GM19372 (cell line): ENCODE data around the gene CMSS1.
"Not testable (repeated sequence)": the region's sequence is repeated elsewhere in the genome, so short reads cannot be mapped to it uniquely, and the experiment has no call there.

ENCODE experiments used
- ATAC-seq: cut with Tn5 transposase; IDR thresholded peaks from one replicate; pipeline ENCODE4 v1.9.1; 2021; ENCODE audit warnings: mild to moderate bottlenecking, low read depth, moderate library complexity; ENCODE audit not compliant: unreplicated experiment

Gene CMSS1

DNA sequence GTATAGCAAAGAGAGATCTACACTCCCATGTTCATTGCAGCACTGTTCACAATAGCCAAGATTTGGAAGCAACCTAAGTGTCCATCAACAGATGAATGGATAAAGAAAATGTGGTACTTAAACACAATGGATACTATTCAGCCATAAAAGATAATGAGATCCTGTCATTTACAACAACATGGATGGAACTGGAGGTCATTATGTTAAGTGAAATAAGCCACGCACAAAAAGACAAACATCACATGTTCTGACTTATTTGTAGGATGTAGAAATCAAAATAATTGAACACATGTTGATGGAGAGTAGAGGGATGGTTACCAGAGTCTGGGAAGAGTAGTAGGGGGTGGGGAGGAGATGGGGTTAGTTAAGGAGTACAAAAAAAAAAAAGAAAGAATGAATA, 278.6 kb downstream of the CMSS1 start:
- ATAC-seq = not testable (repeated sequence)

DNA sequence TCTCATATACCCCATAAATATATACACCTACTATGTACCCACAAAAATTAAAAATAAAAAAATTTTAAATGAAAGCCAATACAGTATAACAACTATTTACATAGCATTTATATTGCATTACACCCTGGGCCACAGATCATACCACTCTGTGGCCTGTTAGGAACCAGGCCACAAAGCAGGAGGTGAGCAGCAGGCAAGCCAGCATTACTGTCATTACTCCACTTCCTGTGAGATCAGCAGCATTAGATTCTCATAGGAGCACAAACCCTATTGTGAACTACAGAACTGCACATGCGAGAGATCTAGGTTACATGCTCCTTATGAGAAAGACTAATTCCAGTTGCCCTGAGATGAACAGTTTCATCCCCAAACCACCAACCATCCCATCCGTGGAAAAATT, 279.2 kb downstream of the CMSS1 start:
- ATAC-seq = no peak

DNA sequence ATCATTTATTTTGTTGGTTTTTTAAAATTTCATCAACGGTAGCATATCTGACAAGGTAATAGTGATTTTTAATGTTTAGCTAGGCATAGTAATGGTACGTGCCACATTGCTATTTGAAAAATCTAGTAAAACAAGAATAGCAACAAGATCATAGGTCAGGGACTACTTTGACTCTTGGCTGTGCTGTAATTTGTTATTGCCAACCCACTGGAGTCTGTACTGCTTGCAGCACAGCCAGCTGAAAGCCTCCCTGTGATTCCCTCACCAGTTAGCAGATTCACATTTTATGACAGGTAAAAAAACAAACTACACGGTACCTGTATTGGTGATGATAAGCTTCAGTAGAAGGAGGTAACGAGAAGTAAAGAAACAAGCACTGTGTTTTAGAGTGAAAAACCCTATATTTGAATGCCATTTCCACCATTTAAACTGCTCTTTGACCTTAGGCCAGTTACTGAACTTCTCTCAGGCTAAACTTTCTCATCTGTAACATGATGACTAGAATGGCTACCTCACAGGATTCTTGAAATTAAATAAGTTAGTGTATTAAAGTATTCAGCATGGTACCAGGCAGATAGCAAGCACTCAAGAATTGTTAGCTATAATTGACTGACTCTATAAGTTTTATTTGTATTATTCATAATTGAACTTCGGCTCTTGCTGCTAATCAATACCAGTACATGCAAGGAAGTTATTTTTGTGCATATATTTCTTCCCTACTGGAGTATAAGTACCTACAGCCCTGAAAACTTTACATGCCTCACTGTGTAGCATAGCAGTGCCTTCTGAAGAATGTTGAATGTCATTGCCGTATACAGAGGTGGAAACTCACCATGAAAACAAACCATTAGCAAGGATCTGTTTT, 280.5 kb downstream of the CMSS1 start:
- ATAC-seq = no peak

GRCh38 chr3:100098784-100099070, 281.1 kb downstream of the CMSS1 start:
- no peak for ATAC-seq

- no peak for ATAC-seq
These were observed 282.0 kb downstream of the CMSS1 start for GRCh38 chr3:100099621-100100020.

DNA sequence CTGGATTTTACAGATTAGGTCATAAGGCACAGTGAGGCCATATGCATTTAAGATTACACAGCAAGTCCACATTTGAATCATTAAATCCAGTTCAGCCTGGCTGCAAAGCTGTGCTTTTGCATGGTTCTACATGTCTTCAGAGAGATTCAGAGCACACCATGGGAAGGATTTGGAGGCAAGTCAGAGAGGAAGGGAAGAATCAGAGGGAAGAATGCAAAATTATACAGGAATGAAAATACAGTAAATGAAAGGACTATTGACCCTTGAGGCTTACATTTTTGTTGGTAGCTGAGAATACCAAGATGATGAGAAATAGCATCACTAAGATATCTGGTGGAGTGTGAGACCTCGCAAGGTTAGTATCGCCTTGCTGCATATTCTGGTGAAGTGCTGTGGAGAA, 282.8 kb downstream of the CMSS1 start:
- no peak for ATAC-seq

DNA sequence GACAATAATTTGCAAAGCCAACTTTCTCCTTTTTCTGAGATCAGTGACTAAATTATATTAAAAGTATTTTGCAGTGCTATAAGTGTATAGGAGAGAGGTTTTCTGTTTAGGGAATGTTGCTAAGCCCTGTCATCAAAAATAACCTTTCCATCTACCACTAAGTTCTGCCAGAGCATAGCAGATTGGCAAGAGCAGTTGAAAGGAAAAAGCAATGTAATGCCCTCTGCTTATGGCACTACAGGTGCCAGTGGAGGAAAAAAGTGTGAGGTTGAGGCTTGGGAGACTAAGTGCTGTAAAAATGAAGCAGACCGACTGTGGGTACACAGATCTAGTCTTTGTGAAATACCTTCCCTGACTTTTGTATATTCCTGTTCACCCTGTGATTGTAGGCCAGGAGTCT, 285.1 kb downstream of the CMSS1 start:
- ATAC-seq = no peak

GRCh38 chr3:100103558-100104441, 286.1 kb downstream of the CMSS1 start:
- peak; percentile 78 for ATAC-seq

DNA sequence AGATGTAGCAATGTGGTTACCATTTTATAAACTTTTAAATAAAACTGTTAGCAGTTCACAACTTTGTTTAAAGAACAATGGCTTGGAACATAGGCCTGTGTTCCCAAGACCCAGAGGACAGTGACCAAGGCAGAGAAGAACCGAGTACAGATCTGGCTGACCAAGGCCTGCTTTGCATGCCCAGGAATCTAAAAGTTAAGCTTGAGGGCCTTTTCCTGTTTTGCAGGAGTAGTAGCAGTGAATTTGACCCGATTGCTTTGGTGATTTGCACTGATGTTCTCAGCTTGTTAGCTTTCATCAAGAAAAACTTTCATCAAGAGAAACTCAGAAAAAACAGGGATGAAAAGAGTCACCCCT, 286.8 kb downstream of the CMSS1 start:
- peak; percentile 39 for ATAC-seq

DNA sequence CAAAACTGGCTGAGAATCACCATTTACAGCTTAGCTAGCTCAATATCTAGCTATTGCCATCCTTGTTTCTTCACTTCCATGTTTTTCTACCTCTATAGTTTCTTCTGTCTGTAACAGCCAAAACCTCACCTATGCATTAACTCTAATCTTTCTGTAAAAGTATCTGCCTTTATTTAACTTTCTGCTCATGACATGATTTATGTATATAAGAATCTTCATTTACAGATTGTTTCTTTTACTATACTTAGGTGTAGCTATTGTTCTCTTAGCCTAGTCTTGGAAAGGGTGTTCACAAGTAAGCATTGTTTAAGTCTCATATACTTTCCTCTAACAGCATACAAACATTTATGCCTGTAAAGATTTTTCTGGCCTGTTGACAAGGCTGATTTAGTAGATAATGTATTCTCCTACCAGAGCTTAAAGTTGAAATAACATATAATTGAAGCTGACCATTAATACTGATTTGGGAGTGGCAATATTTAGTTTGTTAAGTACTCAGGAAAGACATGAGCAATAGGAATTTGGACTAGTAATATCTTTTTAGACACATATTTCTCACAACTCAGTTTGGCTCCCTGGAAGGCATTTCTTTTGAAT, 287.3 kb downstream of the CMSS1 start:
- no peak for ATAC-seq

GRCh38 chr3:100105501-100105900, 287.8 kb downstream of the CMSS1 start:
- ATAC-seq = no peak

GRCh38 chr3:100106094-100106493, 288.4 kb downstream of the CMSS1 start:
- ATAC-seq = no peak

DNA sequence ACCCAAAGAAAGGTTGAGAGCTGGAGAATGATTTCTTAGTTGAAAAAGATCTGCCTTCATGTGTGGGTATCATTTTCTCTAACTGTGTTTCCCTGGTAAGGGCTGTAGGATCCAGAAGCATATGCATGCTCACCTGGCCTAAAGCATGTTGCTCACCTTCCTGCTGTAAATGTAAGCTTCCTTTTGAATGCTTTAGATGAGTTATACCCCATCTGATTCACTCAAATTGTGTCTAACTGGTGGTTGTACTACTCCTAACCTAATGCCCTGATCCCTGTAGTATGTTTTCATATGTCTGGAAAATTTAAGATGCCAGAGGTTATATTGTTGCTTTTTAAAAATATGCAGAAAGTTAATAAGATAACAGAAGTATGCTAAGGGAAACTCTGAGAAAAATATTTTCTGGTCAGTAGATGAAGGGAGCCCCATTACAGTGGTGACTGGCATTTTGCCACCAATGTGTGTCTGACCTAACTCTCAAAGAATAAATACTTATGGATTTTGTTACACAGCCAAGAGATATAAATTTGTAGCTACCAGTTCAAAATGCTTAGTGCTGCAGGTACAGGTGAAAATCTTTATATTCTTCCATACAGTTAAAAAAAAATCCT, 289.0 kb downstream of the CMSS1 start:
- ATAC-seq = no peak

- ATAC-seq = no peak
These were observed 289.7 kb downstream of the CMSS1 start for GRCh38 chr3:100107221-100107814.

DNA sequence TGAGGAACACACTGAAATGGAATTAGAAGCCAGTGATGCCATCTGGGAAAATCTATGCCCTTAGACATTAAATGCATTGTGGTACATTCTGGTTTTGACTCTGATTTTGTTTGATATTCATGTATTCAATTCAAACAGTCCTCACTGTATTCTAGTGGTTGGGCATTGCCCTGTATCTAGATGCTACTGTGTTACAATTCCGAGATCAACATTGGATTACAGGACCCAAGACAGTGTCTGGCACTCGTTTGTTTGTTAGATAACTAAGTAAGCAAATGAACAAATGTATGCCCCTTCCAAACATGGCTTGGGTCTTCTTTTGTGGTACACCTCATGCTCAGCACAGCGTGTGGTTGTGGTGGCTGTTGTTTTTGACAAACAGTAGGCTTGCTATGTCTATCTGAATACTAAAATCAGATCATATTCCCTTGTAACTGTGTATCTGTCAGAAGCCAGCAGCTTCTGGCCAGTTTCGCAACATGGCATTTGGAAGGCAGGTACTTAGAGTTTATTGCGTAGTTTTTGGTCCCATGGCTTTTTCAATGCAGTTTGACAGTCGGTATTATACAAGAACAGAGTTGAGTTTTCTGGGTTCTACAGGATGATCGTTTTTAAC, 290.9 kb downstream of the CMSS1 start:
- ATAC-seq = no peak

GRCh38 chr3:100110162-100110561, 292.5 kb downstream of the CMSS1 start:
- no peak for ATAC-seq

DNA sequence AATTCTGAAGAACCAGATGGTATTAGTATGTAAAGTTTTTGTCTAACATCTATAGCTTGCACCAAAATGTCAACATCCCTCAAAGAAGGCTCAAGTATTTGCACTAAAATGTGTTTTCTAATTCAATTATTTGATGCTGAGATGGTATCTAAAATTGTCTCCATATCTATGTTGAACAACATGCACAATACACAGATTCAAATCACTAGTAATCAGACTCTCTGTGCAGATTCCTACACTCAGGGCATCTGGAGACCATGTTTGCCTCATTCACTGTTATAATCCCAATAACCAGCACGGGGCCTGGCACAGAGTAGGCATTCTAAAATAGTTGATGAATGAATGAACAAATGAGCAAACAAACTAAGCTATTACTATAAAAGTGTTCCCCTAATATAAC, 294.1 kb downstream of the CMSS1 start:
- ATAC-seq = no peak

GRCh38 chr3:100113723-100114412, 296.2 kb downstream of the CMSS1 start:
- no peak for ATAC-seq

DNA sequence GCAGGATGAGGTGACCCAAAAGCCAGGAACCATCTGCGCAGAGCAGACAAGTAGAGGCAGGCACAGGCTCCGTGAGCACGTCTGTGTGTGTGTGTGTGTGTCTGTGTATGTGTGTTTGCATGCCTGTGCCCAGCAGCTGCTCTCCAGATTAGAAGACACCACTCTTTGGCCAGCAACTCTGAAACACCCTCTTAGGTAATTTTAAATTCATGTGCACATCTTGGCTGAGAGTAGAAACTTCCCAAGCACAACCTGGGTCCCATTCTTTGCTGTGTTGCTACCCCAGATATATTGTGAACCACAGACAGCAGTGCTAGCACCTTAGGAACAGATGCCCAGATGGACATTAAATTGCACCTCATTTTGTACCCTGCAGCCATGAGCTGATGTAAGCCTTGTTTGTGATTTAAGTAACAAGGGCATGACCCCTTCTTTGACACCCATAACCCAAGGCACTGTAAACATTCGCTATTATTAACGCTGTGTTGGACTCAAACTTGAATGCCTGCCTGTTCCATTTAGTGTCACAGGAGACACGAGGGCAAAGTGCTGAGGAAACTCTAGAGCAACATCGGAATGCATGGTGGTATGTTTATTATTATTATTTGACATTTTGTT, 296.9 kb downstream of the CMSS1 start, which contains the start of gene FILIP1L:
Gene FILIP1L (minus strand): TSS at position 89 of the 618 bp plus-strand sequence.
- ATAC-seq = no peak
